Skeletal muscle cell (primary cell): ENCODE measurements around the gene SMAD4.
A peak's percentile ranks its signal among the peaks of the same experiment; 100 is the strongest.

Experiments used
- DNase-seq: peaks from one replicate; pipeline ENCODE4 v3.0.0-alpha.2; 2010; ENCODE audit warnings: low read depth
- H3K4me3 ChIP-seq: 2 replicates; pipeline ENCODE4 v1.5.1; 2011; ENCODE audit warnings: low read depth, mild to moderate bottlenecking, control low read depth, low read length, moderate library complexity

SMAD4 gene

GRCh38 chr18:51017140-51017879 lies 12.7 kb upstream of the SMAD4 start:
- H3K4me3 ChIP-seq: no peak overlapping the region
- no peak for DNase-seq

- DNase-seq: no peak
- H3K4me3 ChIP-seq: no peak overlapping the region
Measured at GRCh38 chr18:51020536-51020935, 9.5 kb upstream of the SMAD4 start.

- no peak for DNase-seq
- no peak overlapping the region for H3K4me3 ChIP-seq
Measured at GRCh38 chr18:51021226-51021965, 8.6 kb upstream of the SMAD4 start.

- no peak for DNase-seq
- H3K4me3 ChIP-seq: no peak overlapping the region
Measured at GRCh38 chr18:51025512-51025911, 4.5 kb upstream of the SMAD4 start.

- no peak overlapping the region for H3K4me3 ChIP-seq
- DNase-seq: no peak
Measured at GRCh38 chr18:51028201-51028805, 1.7 kb upstream of the SMAD4 start.

GRCh38 chr18:51029378-51029693 lies 677 bp upstream of the SMAD4 start:
- H3K4me3 ChIP-seq: peak overlapping the region; percentile 75
- DNase-seq: no peak

- DNase-seq: no peak
- peak overlapping the region; percentile 75 for H3K4me3 ChIP-seq
Measured at GRCh38 chr18:51030537-51031258, 685 bp downstream of the SMAD4 start.

- H3K4me3 ChIP-seq: peak overlapping the region; percentile 8
- no peak for DNase-seq
Measured at GRCh38 chr18:51032193-51032592, 2.2 kb downstream of the SMAD4 start.

- DNase-seq: no peak
- no peak overlapping the region for H3K4me3 ChIP-seq
Measured at GRCh38 chr18:51037230-51037629, 7.2 kb downstream of the SMAD4 start.

- no peak overlapping the region for H3K4me3 ChIP-seq
- no peak for DNase-seq
Measured at GRCh38 chr18:51038110-51038509, 8.1 kb downstream of the SMAD4 start.

GRCh38 chr18:51039138-51040112 lies 9.4 kb downstream of the SMAD4 start:
- DNase-seq: no peak
- no peak overlapping the region for H3K4me3 ChIP-seq

- DNase-seq: no peak
- H3K4me3 ChIP-seq: no peak overlapping the region
Measured at GRCh38 chr18:51041677-51042352, 11.8 kb downstream of the SMAD4 start.

GRCh38 chr18:51044928-51045585 lies 15.0 kb downstream of the SMAD4 start:
- DNase-seq: no peak
- H3K4me3 ChIP-seq: no peak overlapping the region

- H3K4me3 ChIP-seq: no peak overlapping the region
- no peak for DNase-seq
Measured at GRCh38 chr18:51048190-51048589, 18.2 kb downstream of the SMAD4 start.

- no peak for DNase-seq
- H3K4me3 ChIP-seq: no peak overlapping the region
Measured at GRCh38 chr18:51049137-51049536, 19.1 kb downstream of the SMAD4 start.

- H3K4me3 ChIP-seq: no peak overlapping the region
Measured at GRCh38 chr18:51051105-51051712, 21.2 kb downstream of the SMAD4 start.

GRCh38 chr18:51053814-51054213 lies 23.8 kb downstream of the SMAD4 start:
- H3K4me3 ChIP-seq: no peak overlapping the region
- no peak for DNase-seq

More at GRCh38 chr18:51051105-51051712, 21.2 kb downstream of the SMAD4 start:
- DNase-seq: no peak

GRCh38 chr18:51054764-51055163 lies 24.8 kb downstream of the SMAD4 start:
- no peak overlapping the region for H3K4me3 ChIP-seq
- DNase-seq: no peak
